Thyroid gland (tissue), 4 donors: ENCODE results near the gene PLPPR1.

Experiments
- CTCF ChIP-seq, 6 experiments: fragments of 200-600 bp in 3 of 6; fragments of 450-650 bp in 3 of 6; sonication (generic) in 3 of 6; IDR thresholded peaks; one replicate each; pipeline ENCODE4 v1.5.1; 2016 to 2019; ENCODE audit warnings: antibody characterized with exemption in 6 of 6, mild to moderate bottlenecking in 2 of 6, inconsistent platforms in 1 of 6, moderate library complexity in 1 of 6
- POLR2A ChIP-seq, 2 donors: fragments of 450-650 bp; IDR thresholded peaks; one replicate each; pipeline ENCODE4 v1.6.1; 2017; ENCODE audit warnings: antibody characterized with exemption in 2 of 2, mild to moderate bottlenecking in 2 of 2, moderate library complexity in 1 of 2

- TF ChIP-seq POLR2A (IDR thresholded peaks at IDR 0.05), result no peak
- no peak for TF ChIP-seq CTCF (IDR thresholded peaks at IDR 0.05)
Measured at GRCh38 chr9:101246691-101247090, 218.2 kb downstream of the PLPPR1 start.
